ENCODE data around the gene REEP3.

Gene REEP3

DNA sequence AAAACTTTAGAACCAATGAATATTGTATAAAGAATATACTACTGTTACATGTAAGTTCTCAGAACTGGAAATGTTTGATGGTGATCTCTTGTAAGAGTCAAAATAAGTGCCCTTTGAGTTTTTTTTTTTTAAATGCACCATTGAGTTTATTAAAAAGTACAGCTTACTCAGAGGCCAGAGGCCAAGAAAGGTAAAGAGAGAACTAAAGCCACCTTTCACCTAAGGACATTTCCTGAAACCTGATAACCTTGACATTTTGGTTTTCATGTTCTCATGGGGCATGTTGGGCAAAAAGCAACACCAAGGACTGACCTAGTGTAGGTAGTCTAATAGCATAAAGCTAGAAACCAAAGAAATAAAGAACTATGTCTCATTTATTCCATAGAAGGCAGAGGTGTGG, 27.7 kb downstream of the REEP3 start:
- Histone ChIP-seq H3K36me3 (ENCODE audit: control insufficient read depth, insufficient read depth, low read length) (no peaks in the 10 kb centered on the region), H3K27ac (ENCODE audit: low read depth, low read length) (no peak overlapping the region), H3K9me3 (ENCODE audit: control insufficient read depth, insufficient read depth, low read depth, low read length) (no peaks in the 10 kb centered on the region)

DNA sequence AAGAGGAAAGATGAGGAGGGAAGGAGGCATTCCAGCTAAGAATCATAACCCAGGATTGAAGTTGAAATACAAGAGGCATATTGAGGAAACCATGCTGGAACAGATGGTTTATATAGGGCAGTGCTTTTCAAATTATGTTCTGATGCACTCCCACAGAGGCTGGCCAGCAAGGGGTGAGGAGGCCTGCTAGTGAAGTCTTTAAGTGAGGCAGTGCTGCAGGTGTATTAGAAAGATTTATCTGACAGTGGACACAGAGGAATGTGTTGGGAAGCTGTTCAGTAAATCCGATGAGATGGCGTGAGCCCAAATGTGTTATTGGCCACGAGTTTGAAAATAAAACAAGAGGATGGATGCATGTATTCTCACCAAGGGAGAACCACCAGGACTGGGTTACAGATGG, 28.6 kb downstream of the REEP3 start:
- Histone ChIP-seq H3K27me3 (ENCODE audit: control insufficient read depth, insufficient read depth, low read length) (no peaks in the 10 kb centered on the region), H3K36me3 (ENCODE audit: control insufficient read depth, insufficient read depth, low read length) (no peaks in the 10 kb centered on the region), H3K4me1 (ENCODE audit: control insufficient read depth, insufficient read depth, low read length) (no peaks in the 10 kb centered on the region), H3K9ac (ENCODE audit: low read length) (no peak overlapping the region), H3K27ac (ENCODE audit: low read depth, low read length) (no peak overlapping the region), H3K4me3 (ENCODE audit: low read depth, low read length) (no peak overlapping the region), H3K9me3 (ENCODE audit: control insufficient read depth, insufficient read depth, low read depth, low read length) (no peaks in the 10 kb centered on the region)

More for the DNA sequence above, 27.7 kb downstream of the REEP3 start:
- Histone ChIP-seq H3K4me3 (ENCODE audit: low read depth, low read length) (no peak overlapping the region), H3K9ac (ENCODE audit: low read length) (no peak overlapping the region), H3K27me3 (ENCODE audit: control insufficient read depth, insufficient read depth, low read length) (no peaks in the 10 kb centered on the region), H3K4me1 (ENCODE audit: control insufficient read depth, insufficient read depth, low read length) (0 out of 2 replicates have a peak, but pooled peaks cover 6% of the 10 kb centered on the region)

DNA sequence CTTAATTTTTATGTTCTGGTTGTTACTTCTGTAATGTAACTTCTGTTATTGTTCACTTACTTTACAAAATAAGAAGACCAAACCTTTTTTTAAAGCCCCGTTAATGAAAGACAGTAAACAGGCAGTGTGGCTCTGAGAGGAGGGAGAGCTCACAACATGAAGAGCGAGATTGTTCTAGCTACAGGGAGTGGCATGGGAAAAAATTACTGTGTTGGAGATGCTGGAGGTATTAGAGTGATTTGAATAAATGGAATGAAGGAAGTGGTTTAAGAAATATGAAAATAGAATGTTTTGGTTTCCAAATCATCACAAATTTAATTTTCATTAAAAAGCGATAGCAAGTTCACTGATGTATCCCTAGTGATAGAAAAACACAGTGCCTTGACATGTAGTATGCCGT, 31.8 kb downstream of the REEP3 start:
- Histone ChIP-seq H3K9me3 (ENCODE audit: control insufficient read depth, insufficient read depth, low read depth, low read length) (no peaks in the 10 kb centered on the region), H3K4me3 (ENCODE audit: low read depth, low read length) (no peak overlapping the region), H3K9ac (ENCODE audit: low read length) (no peak overlapping the region), H3K27ac (ENCODE audit: low read depth, low read length) (no peak overlapping the region), H3K27me3 (ENCODE audit: control insufficient read depth, insufficient read depth, low read length) (no peaks in the 10 kb centered on the region), H3K36me3 (ENCODE audit: control insufficient read depth, insufficient read depth, low read length) (no peaks in the 10 kb centered on the region), H3K4me1 (ENCODE audit: control insufficient read depth, insufficient read depth, low read length) (no peaks in the 10 kb centered on the region)

DNA sequence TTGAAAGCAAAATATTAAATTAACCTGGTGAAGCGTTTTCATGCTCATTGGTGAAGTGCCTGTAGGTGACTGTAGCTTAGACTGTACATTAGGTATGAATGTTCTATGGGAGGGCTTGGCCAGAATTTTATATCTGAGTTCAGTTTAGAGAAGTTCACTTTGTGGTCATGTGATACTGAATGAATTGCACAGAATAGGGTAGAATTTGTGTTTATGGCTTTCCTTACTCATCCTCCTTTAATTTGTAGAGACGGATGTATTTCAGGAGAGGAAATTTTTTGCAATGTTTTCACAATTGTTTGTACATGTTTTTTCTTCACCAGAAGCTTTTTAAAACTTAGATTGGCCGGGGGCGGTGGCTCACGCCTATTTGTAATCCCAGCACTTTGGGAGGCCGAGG, 32.3 kb downstream of the REEP3 start:
- Histone ChIP-seq H3K27ac (ENCODE audit: low read depth, low read length) (no peak overlapping the region), H3K36me3 (ENCODE audit: control insufficient read depth, insufficient read depth, low read length) (no peaks in the 10 kb centered on the region), H3K4me1 (ENCODE audit: control insufficient read depth, insufficient read depth, low read length) (no peaks in the 10 kb centered on the region), H3K9me3 (ENCODE audit: control insufficient read depth, insufficient read depth, low read depth, low read length) (no peaks in the 10 kb centered on the region), H3K27me3 (ENCODE audit: control insufficient read depth, insufficient read depth, low read length) (no peaks in the 10 kb centered on the region), H3K9ac (ENCODE audit: low read length) (no peak overlapping the region), H3K4me3 (ENCODE audit: low read depth, low read length) (no peak overlapping the region)

DNA sequence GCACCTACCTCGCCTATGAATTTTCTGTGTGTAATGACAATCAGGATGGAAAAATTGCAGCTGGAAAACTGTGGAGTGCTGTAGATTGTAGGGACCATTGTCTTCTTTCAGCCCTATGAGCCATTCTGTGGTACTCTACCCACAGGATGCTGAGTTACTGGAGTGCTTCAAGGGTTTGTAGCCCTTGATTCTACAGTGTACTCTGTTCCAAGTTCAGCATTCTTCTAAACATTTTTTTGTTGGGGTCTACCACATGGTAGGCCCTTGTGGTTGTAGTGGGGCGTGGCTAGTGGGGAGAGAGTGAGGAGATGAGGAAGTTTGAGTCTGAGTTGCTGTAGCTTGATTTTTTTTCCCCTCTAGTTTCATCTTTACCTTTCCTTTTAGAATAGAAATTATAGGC, 33.5 kb downstream of the REEP3 start:
- no peaks in the 10 kb centered on the region for H3K9me3 ChIP-seq (ENCODE audit: control insufficient read depth, insufficient read depth, low read depth, low read length)
- H3K27me3 ChIP-seq (ENCODE audit: control insufficient read depth, insufficient read depth, low read length): no peaks in the 10 kb centered on the region
- no peaks in the 10 kb centered on the region for H3K36me3 ChIP-seq (ENCODE audit: control insufficient read depth, insufficient read depth, low read length)
- no peaks in the 10 kb centered on the region for H3K4me1 ChIP-seq (ENCODE audit: control insufficient read depth, insufficient read depth, low read length)
- no peak overlapping the region for H3K4me3 ChIP-seq (ENCODE audit: low read depth, low read length)
- H3K27ac ChIP-seq (ENCODE audit: low read depth, low read length): no peak overlapping the region
- no peak overlapping the region for H3K9ac ChIP-seq (ENCODE audit: low read length)

DNA sequence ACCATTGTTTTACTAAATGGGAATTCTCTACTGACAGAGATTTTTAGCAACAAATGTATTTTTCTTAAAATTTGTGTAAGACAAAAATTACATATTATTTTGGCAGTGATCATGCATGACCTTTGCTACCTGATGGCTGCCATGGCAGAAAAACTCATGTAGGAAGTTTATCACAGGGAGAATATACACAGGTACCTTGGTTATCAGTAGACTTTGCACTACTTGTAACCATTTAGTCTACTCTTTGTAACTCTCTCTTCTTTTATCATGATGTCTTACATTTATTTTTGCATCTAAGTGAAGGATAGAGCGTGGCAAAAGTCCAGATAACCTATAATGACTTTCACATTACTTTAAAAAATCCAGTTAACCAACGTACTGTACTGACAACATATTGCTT, 34.1 kb downstream of the REEP3 start:
- H3K27ac ChIP-seq (ENCODE audit: low read depth, low read length): no peak overlapping the region
- no peak overlapping the region for H3K4me3 ChIP-seq (ENCODE audit: low read depth, low read length)
- no peaks in the 10 kb centered on the region for H3K9me3 ChIP-seq (ENCODE audit: control insufficient read depth, insufficient read depth, low read depth, low read length)
- H3K9ac ChIP-seq (ENCODE audit: low read length): no peak overlapping the region
- no peaks in the 10 kb centered on the region for H3K36me3 ChIP-seq (ENCODE audit: control insufficient read depth, insufficient read depth, low read length)
- H3K4me1 ChIP-seq (ENCODE audit: control insufficient read depth, insufficient read depth, low read length): no peaks in the 10 kb centered on the region
- no peaks in the 10 kb centered on the region for H3K27me3 ChIP-seq (ENCODE audit: control insufficient read depth, insufficient read depth, low read length)

DNA sequence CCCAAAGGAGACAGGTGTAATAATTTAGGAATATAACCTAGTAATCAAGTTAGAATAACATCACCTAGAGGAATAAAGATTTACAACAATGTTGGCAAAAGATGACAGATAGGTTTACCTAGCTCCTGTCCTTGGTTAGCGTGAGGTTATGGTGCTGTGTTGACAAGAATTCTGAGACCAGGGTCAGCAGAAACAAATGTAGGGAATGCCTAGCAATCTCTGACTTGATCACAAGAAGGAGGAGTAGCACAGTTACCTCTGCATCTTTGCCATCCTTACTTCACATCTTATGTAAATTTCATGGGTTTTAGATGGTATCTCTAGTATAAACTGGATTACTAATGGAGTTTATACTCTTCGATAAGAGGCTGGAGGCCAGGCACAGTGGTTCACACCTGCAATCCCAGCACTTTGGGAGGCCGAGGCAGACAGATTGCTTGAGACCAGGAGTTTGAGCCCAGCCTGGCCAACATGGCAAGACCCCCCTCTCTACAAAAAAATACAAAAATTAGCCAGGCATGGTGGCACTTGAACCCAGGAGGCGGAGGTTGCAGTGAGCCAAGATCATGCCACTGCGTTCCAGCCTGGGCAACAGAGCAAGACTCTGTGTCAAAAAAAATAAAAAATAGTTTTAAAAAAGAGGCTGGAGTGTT, 37.1 kb downstream of the REEP3 start:
- peaks cover 8% of the 10 kb centered on the region; the same call in 1 of the 2 replicates for H3K4me1 ChIP-seq (ENCODE audit: control insufficient read depth, insufficient read depth, low read length)
- H3K4me3 ChIP-seq (ENCODE audit: low read depth, low read length): no peak overlapping the region

DNA sequence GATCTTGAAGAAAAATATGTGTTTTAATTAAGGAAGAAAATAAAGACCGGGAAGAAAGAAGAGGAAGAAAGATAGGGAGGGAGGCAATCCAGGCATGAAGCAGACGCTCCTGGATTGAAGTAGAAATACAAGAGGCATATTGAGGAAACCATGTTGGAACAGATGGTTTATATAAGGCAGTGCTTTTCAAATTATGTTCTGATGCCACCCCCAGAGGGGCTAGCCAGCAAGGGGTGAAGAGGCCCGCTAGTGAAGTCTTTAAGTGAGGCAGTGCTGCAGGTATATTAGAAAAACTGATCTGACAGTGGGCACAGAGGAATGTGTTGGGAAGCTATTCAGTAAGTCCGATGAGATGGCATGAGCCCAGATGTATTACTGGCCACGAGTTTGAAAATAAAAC, 40.1 kb downstream of the REEP3 start:
- H3K36me3 ChIP-seq (ENCODE audit: control insufficient read depth, insufficient read depth, low read length): no peaks in the 10 kb centered on the region
- peaks cover 8% of the 10 kb centered on the region; the same call in 1 of the 2 replicates for H3K4me1 ChIP-seq (ENCODE audit: control insufficient read depth, insufficient read depth, low read length)
- H3K27ac ChIP-seq (ENCODE audit: low read depth, low read length): no peak overlapping the region
- no peak overlapping the region for H3K4me3 ChIP-seq (ENCODE audit: low read depth, low read length)
- H3K9ac ChIP-seq (ENCODE audit: low read length): no peak overlapping the region
- no peaks in the 10 kb centered on the region for H3K27me3 ChIP-seq (ENCODE audit: control insufficient read depth, insufficient read depth, low read length)
- no peaks in the 10 kb centered on the region for H3K9me3 ChIP-seq (ENCODE audit: control insufficient read depth, insufficient read depth, low read depth, low read length)

More for the DNA sequence above, 37.1 kb downstream of the REEP3 start:
- Histone ChIP-seq H3K27me3 (ENCODE audit: control insufficient read depth, insufficient read depth, low read length) (no peaks in the 10 kb centered on the region), H3K9me3 (ENCODE audit: control insufficient read depth, insufficient read depth, low read depth, low read length) (no peaks in the 10 kb centered on the region), H3K36me3 (ENCODE audit: control insufficient read depth, insufficient read depth, low read length) (no peaks in the 10 kb centered on the region), H3K9ac (ENCODE audit: low read length) (no peak overlapping the region), H3K27ac (ENCODE audit: low read depth, low read length) (no peak overlapping the region)

DNA sequence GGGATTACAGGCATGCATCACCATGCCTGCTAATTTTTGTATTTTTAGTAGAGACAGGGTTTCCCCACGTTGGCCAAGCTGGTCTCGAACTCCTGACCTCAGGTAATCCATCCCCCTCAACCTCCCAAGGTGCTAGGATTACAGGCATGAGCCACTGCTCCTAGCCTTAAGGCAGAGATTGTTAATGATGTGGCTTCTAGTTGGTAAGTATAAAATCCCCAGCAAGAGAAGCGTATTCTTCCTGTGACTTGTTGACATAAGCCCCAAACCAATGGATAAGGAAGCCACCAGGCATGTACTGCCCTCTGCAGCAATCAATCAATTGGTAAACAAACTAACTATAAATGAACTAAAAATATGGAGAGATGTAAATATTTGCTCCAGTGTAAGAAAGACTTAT, 41.2 kb downstream of the REEP3 start:
- Histone ChIP-seq H3K9ac (ENCODE audit: low read length) (no peak overlapping the region), H3K4me1 (ENCODE audit: control insufficient read depth, insufficient read depth, low read length) (peaks cover 8% of the 10 kb centered on the region; the same call in 1 of the 2 replicates), H3K27ac (ENCODE audit: low read depth, low read length) (no peak overlapping the region), H3K4me3 (ENCODE audit: low read depth, low read length) (no peak overlapping the region), H3K9me3 (ENCODE audit: control insufficient read depth, insufficient read depth, low read depth, low read length) (no peaks in the 10 kb centered on the region), H3K27me3 (ENCODE audit: control insufficient read depth, insufficient read depth, low read length) (no peaks in the 10 kb centered on the region), H3K36me3 (ENCODE audit: control insufficient read depth, insufficient read depth, low read length) (no peaks in the 10 kb centered on the region; the same call in 1 of the 2 replicates)

DNA sequence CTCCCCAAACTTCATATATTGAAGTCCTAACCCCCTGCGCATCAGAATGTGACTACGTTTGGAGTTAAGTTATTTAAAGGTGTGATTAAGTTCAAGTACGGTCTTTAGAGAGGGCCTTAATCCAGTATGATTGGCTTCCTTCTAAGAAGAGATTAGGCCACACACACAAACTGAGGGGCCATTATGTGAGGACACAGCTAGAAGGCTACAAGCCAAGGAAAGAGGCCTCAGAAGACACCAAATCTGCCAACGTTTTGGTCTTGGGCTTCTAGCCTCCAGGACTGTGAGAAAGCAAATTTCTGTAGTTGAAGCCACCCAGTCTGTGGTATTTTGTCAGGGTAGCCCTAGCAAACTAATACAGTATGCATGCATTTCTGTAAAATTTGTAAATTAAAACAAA, 41.7 kb downstream of the REEP3 start:
- Histone ChIP-seq H3K4me1 (ENCODE audit: control insufficient read depth, insufficient read depth, low read length) (peaks cover 8% of the 10 kb centered on the region; the same call in 1 of the 2 replicates), H3K27me3 (ENCODE audit: control insufficient read depth, insufficient read depth, low read length) (no peaks in the 10 kb centered on the region), H3K9me3 (ENCODE audit: control insufficient read depth, insufficient read depth, low read depth, low read length) (no peaks in the 10 kb centered on the region), H3K27ac (ENCODE audit: low read depth, low read length) (no peak overlapping the region), H3K4me3 (ENCODE audit: low read depth, low read length) (no peak overlapping the region), H3K36me3 (ENCODE audit: control insufficient read depth, insufficient read depth, low read length) (no peaks in the 10 kb centered on the region; the same call in 1 of the 2 replicates), H3K9ac (ENCODE audit: low read length) (no peak overlapping the region)

DNA sequence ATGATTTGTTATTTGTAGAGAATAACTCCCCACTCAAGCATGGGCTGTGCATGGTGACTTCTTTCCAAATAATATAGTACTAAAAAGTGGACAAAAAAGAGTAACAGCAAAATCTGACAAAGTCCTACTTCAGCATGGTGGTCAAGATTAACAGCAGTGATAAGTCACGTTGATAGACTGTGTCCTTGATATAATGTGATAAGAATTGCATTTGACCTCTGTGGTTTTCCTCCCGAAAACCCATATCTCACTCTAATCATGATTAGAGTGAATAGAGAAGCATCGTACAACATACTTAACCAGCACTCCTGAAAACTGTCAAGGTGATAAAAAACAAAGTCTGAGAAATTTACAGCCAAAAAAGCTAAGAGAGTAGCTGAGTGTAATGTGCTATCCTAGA, 42.4 kb downstream of the REEP3 start:
- Histone ChIP-seq H3K27me3 (ENCODE audit: control insufficient read depth, insufficient read depth, low read length) (no peaks in the 10 kb centered on the region), H3K9me3 (ENCODE audit: control insufficient read depth, insufficient read depth, low read depth, low read length) (no peaks in the 10 kb centered on the region)

More for the DNA sequence above, 42.4 kb downstream of the REEP3 start:
- no peak overlapping the region for H3K27ac ChIP-seq (ENCODE audit: low read depth, low read length)
- H3K9ac ChIP-seq (ENCODE audit: low read length): no peak overlapping the region
- no peak overlapping the region for H3K4me3 ChIP-seq (ENCODE audit: low read depth, low read length)
- no peaks in the 10 kb centered on the region; the same call in 1 of the 2 replicates for H3K36me3 ChIP-seq (ENCODE audit: control insufficient read depth, insufficient read depth, low read length)
- peaks cover 8% of the 10 kb centered on the region; the same call in 1 of the 2 replicates for H3K4me1 ChIP-seq (ENCODE audit: control insufficient read depth, insufficient read depth, low read length)

Measured in HUES6 (cell line).